Cardiac fibroblast (primary cell): Measurements from ENCODE around the gene ARCN1.

Experiments used
- DNase-seq, 2 donors: peaks; one replicate each; pipeline versions ENCODE4 v3.0.0 to v3.0.0-alpha.2; 2010; ENCODE audit warnings: low read depth in 2 of 2
- H3K4me3 ChIP-seq, 2 donors: replicated peaks in 1 of 2; 1 replicate in 1 of 2; 2 replicates in 1 of 2; pipeline ENCODE4 v1.5.1; 2011; ENCODE audit warnings: low read depth in 2 of 2, low read length in 2 of 2, mild to moderate bottlenecking in 2 of 2, moderate library complexity in 1 of 2
- CTCF ChIP-seq: IDR thresholded peaks from one replicate; pipeline ENCODE4 v1.5.1; 2011; ENCODE audit warnings: low read depth, mild to moderate bottlenecking, low read length, inconsistent platforms

The ARCN1 gene

GRCh38 chr11:118572061-118572980, at the start of gene ARCN1:
Gene ARCN1 (plus strand): TSS chr11:118572409. CDS start chr11:118572548, 139 bp downstream.
- peak within 1 kb of the TSS; percentile 97 to 100 for H3K4me3 ChIP-seq
- DNase-seq: peak; percentile 77 to 84
- TF ChIP-seq CTCF: no peak

GRCh38 chr11:118522571-118523072, 49.6 kb upstream of the ARCN1 start:
- DNase-seq: peak; percentile 54 to 59
- TF ChIP-seq CTCF: peak; percentile 63
- no peak overlapping the region for H3K4me3 ChIP-seq

GRCh38 chr11:118524356-118524755, 47.9 kb upstream of the ARCN1 start:
- H3K4me3 ChIP-seq: no peak overlapping the region
- TF ChIP-seq CTCF: no peak
- no peak for DNase-seq

- H3K4me3 ChIP-seq: no peak overlapping the region
- no peak for TF ChIP-seq CTCF
- DNase-seq: no peak
These were observed 47.3 kb upstream of the ARCN1 start for GRCh38 chr11:118524757-118525470.

GRCh38 chr11:118526688-118527087, 45.5 kb upstream of the ARCN1 start:
- H3K4me3 ChIP-seq: no peak overlapping the region
- DNase-seq: no peak
- no peak for TF ChIP-seq CTCF

- no peak for TF ChIP-seq CTCF
- DNase-seq: peak in 1 of 2 donors; percentile 13
- no peak within 1 kb of the TSS for H3K4me3 ChIP-seq
These were observed 45.1 kb upstream of the ARCN1 start, which contains the start of gene TTC36 for GRCh38 chr11:118527109-118527508. Gene TTC36 (plus strand): TSS chr11:118527474. CDS start chr11:118527495, 21 bp downstream.
